GM19455 (cell line): ENCODE results near the gene JAG1.

Source experiments
- ATAC-seq: cut with Tn5 transposase; IDR thresholded peaks from one replicate; pipeline ENCODE4 v1.9.1; 2021; ENCODE audit not compliant: unreplicated experiment

Gene JAG1

GRCh38 chr20:10669843-10670446, 3.9 kb downstream of the JAG1 start:
- no peak for ATAC-seq

DNA sequence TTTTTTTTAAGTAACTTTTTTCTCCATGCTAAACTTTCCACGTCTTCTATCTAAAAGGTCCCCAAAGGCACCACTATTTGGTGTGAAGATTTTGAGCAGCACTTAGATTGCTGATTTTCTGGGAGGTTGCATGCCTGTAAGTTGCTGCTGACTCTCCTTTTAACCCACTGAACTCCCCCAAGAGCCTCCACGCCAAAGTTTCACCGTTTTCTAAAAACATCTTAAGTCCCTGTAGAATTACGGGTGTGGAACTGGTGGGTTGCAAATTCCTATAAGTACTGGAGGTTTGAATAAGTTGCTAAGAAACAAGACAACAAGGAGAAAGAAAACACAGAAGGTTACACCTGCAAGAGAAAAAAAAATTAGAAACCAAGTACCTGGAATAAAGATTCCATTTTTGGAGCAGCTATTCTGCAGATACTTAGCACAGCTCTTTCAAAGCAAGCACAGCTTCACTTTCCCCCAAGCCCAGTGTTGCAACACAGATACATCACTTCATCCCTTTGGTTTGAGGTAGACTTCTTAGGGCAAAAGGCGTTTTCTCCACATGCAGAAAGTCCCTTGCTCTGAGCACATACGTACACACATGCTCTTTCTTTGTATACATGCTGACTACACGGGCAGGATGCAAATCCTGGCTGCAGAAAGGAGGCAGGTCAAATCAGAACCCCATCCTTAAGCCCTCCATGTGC, 5.0 kb downstream of the JAG1 start:
- no peak for ATAC-seq

- ATAC-seq = no peak
Observed at GRCh38 chr20:10667560-10668167, 6.1 kb downstream of the JAG1 start.

DNA sequence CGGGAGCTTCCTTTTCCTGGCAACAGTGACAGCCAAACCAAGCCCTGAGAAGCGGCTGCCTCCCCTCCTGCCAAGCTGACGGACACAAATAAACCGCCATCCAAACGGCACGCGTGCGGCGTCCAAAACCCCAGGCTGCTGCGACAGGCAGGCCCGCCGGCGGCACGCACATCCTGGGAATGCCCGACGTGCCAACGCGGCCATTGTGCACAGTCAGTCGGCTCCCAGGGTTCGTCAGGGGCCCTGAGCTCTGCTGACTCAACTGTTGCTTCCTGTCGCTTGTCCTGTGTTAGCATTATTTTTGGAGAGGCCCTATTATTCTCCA, 6.8 kb downstream of the JAG1 start:
- no peak for ATAC-seq

- no peak for ATAC-seq
Observed at GRCh38 chr20:10666221-10667076, 7.3 kb downstream of the JAG1 start.

- no peak for ATAC-seq
Observed at GRCh38 chr20:10665791-10666190, 8.0 kb downstream of the JAG1 start.

GRCh38 chr20:10665027-10665561, 8.7 kb downstream of the JAG1 start:
- no peak for ATAC-seq

DNA sequence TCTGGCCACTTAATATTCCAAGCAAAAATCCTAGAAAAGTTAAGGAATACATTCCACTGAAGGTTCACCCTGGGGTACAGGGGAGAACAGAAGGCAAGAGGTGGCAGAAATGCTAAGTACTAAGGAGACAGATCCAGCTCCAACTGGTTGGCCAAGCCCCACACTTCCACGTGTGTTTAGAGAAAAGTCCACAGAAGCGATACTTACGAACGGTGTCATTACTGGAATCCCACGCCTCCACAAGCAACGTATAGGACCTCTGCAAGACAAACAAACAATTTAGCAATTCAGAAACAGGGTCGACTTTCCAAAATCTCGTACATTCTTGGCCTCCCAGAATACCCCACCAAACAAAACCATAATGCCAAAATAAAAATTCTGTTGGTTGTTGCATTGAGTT, 10.0 kb downstream of the JAG1 start:
- no peak for ATAC-seq

- no peak for ATAC-seq
Observed at GRCh38 chr20:10662661-10663458, 10.9 kb downstream of the JAG1 start.

DNA sequence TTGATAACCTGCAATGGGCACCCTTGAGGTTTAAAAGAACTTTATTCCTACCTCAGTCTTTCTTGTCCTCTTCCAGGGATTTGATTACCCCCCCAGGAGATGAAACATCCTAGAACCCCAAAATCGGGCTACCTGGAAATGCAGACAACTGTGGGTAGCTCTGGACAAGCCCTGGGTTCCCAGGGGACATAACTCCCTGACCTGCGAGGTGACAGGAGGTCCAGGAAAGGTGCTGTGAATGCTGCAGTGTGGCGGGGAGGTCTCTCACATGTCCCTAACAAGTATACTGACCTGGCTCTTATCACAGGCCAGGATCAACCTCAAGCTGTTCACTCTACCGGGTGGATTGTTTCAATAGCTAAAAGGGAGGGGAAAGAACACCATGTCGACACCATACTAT, 11.6 kb downstream of the JAG1 start:
- ATAC-seq = no peak

GRCh38 chr20:10661261-10661660, 12.5 kb downstream of the JAG1 start:
- no peak for ATAC-seq

GRCh38 chr20:10660661-10661060, 13.1 kb downstream of the JAG1 start:
- ATAC-seq = no peak

DNA sequence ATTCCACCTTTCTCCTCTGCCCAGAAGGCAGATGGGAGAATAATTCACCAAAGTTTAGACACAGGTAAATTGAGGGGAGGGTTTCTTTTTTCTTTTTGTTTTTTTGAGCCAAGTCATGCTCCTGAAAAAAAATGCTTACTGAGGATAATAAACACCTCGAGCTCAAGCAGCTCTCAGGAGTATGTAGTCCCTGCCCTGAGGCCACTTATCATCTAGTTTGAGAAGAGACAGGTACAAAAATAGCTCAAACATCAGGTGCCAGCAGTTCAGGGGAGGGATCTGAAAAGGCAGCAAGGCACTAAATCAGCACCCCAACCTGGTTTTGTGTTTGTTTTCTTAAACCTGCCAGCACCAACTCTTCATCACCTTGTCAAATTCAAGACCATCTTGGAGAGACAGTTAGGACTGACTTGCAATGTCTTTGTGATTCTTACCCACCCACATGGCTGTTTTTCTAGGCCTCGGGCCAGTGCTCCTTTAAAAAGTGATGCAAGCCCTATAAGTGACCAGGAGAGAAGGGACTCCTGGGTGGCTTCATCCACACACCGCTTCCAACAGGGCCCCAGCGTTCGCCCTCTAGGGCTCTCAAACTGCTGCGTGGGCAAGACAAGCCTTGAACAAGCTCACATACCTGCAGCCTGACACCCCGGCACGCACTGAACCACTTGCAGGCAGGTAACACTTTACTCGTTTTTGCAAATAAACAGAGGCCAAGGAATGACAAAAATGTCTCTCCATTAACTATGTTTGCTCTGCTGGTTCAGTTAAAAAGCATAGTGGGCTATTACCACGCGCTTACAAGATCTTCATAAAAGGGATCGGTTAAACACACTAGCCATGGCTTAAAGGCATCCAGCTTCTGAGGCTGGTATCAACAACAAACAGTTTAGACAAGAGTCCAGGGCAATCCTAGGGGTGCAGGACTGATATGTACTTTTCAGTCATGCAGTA, 13.9 kb downstream of the JAG1 start:
- no peak for ATAC-seq

DNA sequence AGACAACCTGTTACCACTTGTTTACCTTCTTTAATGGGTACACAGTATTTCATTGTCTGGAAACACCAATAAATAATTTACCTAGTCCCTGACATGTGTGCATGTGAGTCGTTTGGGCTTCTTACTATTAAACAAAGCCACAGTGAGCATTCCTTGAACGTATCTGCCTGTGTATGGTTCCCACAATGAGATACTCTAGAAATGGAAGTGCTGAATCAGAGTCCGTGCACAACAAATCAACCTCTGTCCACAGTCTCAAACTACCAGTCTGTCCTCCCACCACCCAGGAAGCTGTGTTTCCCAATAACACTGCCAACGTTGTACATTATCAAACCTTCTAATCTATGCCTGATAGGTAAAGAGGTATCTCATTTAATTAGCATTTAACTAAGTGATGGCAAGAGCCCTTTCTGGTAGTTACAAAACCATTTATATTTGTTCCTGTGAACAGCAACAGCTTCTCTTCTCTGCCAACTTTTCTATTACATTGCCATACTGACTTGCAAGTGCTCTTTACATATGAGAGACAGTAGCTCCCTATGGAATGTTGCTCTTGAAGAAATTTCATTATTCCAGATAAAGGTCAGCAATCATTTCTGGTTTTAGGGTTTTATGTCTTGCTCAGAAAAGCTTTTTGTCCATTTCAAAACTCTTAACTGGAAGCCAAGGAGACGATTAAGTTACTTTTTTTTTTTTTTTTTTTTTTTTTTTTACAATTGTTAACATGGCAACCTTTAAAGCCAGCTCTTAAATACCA, 14.7 kb downstream of the JAG1 start:
- no peak for ATAC-seq

- ATAC-seq = no peak
Observed at GRCh38 chr20:10658051-10658823, 15.6 kb downstream of the JAG1 start.

- no peak for ATAC-seq
Observed at GRCh38 chr20:10657453-10657852, 16.3 kb downstream of the JAG1 start.

- ATAC-seq = no peak
Observed at GRCh38 chr20:10655720-10656669, 17.8 kb downstream of the JAG1 start.
